Fibroblast of peridontal ligament (primary cell): ENCODE data around the gene TICRR.

Experiments
- DNase-seq: peaks from one replicate; pipeline ENCODE4 v3.0.0-alpha.2; 2010; ENCODE audit errors: extremely low read depth

The TICRR gene

GRCh38 chr15:89653578-89653977, 78.3 kb downstream of the TICRR start:
- DNase-seq: no peak

GRCh38 chr15:89654301-89654761, 79.1 kb downstream of the TICRR start:
- DNase-seq: peak; percentile 34

- peak; percentile 32 for DNase-seq
Measured at GRCh38 chr15:89654847-89655805, 79.9 kb downstream of the TICRR start, which contains the start of gene KIF7. Gene KIF7 (minus strand): TSS chr15:89655467. CDS start chr15:89652930, 2,537 bp downstream.

GRCh38 chr15:89656116-89656815, 81.0 kb downstream of the TICRR start:
- DNase-seq: no peak

GRCh38 chr15:89657686-89658200, 82.5 kb downstream of the TICRR start:
- no peak for DNase-seq

GRCh38 chr15:89659295-89659694, 84.0 kb downstream of the TICRR start:
- DNase-seq: no peak

- no peak for DNase-seq
Measured at GRCh38 chr15:89660556-89660955, 85.3 kb downstream of the TICRR start.

- DNase-seq: peak; percentile 88
Measured at GRCh38 chr15:89662893-89663626, 87.8 kb downstream of the TICRR start.

GRCh38 chr15:89664441-89665350, 89.4 kb downstream of the TICRR start:
- DNase-seq: no peak

GRCh38 chr15:89665449-89666181, 90.3 kb downstream of the TICRR start:
- peak; percentile 53 for DNase-seq

GRCh38 chr15:89666184-89666857, 91.1 kb downstream of the TICRR start:
- no peak for DNase-seq

GRCh38 chr15:89666858-89667705, 91.8 kb downstream of the TICRR start:
- DNase-seq: no peak

- no peak for DNase-seq
Measured at GRCh38 chr15:89667706-89667960, 92.4 kb downstream of the TICRR start.

GRCh38 chr15:89668171-89668570, 92.9 kb downstream of the TICRR start:
- no peak for DNase-seq

GRCh38 chr15:89669309-89669865, 94.1 kb downstream of the TICRR start:
- DNase-seq: no peak

GRCh38 chr15:89669941-89670340, 94.7 kb downstream of the TICRR start:
- no peak for DNase-seq

- no peak for DNase-seq
Measured at GRCh38 chr15:89670971-89671560, 95.8 kb downstream of the TICRR start.

- no peak for DNase-seq
Measured at GRCh38 chr15:89671687-89672086, 96.4 kb downstream of the TICRR start.
